ENCODE results near the gene DPP6. TPM values are rescaled to one million over a fixed set of nuclear protein-coding genes. Genes with fewer than 3 reads are reported as not detected.

DPP6 gene
- total RNA-seq, 1 experiment from 2014 or later: not detected

GRCh38 chr7:154575497-154575896 is 523.3 kb downstream of the DPP6 start:
- ATAC-seq (no peak), DNase-seq (no peak)
- no peaks in the 10 kb centered on the region for H3K9me2 ChIP-seq (replicated peaks; ENCODE audit: low read length)
- no peaks in the 10 kb centered on the region for H3K27me3 ChIP-seq (ENCODE audit: low read length)
- 0 out of 2 replicates have a peak, but pooled peaks cover 4% of the 10 kb centered on the region for H3K9me3 ChIP-seq (ENCODE audit: low read length)
- ChIA-PET CTCF (no interaction called here), POLR2A (ENCODE audit: unreplicated experiment) (no interaction called here)
- no peak overlapping the region for H3K27ac ChIP-seq (ENCODE audit: low read length)
- H2AFZ ChIP-seq (ENCODE audit: low read length): no peak overlapping the region
- H3K9ac ChIP-seq (ENCODE audit: low read length): no peak overlapping the region
- BruUV-seq (replicated peaks): no TSS peak
- no peaks in the 10 kb centered on the region for H3F3A ChIP-seq (ENCODE audit: low read length, unreplicated experiment)
- no peak overlapping the region for H3K4me3 ChIP-seq (ENCODE audit: low read length)
- no peaks in the 10 kb centered on the region for H3K79me2 ChIP-seq (ENCODE audit: low read length)
- no peaks in the 10 kb centered on the region for H4K20me1 ChIP-seq (ENCODE audit: low read length)
- H3K4me1 ChIP-seq (ENCODE audit: insufficient read depth, low read length): no peaks in the 10 kb centered on the region
- no peak overlapping the region for H3K4me2 ChIP-seq (ENCODE audit: low read length)
- H3K36me3 ChIP-seq (ENCODE audit: low read depth, low read length): no peaks in the 10 kb centered on the region
- TF ChIP-seq, protein P1, sequence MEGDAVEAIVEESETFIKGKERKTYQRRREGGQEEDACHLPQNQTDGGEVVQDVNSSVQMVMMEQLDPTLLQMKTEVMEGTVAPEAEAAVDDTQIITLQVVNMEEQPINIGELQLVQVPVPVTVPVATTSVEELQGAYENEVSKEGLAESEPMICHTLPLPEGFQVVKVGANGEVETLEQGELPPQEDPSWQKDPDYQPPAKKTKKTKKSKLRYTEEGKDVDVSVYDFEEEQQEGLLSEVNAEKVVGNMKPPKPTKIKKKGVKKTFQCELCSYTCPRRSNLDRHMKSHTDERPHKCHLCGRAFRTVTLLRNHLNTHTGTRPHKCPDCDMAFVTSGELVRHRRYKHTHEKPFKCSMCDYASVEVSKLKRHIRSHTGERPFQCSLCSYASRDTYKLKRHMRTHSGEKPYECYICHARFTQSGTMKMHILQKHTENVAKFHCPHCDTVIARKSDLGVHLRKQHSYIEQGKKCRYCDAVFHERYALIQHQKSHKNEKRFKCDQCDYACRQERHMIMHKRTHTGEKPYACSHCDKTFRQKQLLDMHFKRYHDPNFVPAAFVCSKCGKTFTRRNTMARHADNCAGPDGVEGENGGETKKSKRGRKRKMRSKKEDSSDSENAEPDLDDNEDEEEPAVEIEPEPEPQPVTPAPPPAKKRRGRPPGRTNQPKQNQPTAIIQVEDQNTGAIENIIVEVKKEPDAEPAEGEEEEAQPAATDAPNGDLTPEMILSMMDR (conservative IDR thresholded peaks at IDR 0.05; ENCODE audit: low read depth, low read length): no peak
- no peak for TF ChIP-seq EZH2phosphoT487 (IDR thresholded peaks at IDR 0.05; ENCODE audit: borderline replicate concordance, low read length)
- intact Hi-C loops (cut with micrococcal nuclease): no loop called here

DNA sequence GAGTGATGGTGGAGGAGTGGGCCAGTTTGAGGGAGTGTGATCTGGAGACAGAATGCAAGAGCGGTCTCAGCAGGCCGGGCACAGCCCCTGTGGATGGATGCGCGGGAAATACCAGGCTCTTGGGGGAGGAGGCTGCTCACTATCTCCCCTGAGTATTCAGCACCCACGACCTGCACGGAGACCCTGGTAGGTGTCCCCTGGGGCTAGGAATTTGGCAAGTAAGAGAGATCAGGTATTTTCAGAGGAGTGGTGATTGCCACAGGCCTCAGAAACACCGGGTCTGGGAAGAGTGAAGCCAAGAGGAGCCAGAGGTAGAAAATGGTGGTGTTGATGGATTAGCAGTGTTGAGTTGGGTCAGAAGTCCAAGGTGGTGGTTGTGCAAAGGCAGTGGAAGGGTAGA is 524.4 kb downstream of the DPP6 start:
- Histone ChIP-seq H3K9me2 (replicated peaks; ENCODE audit: low read length) (no peaks in the 10 kb centered on the region), H2AFZ (ENCODE audit: low read length) (no peak overlapping the region), H3K27me3 (ENCODE audit: low read length) (no peaks in the 10 kb centered on the region), H3K9ac (ENCODE audit: low read length) (no peak overlapping the region), H3K79me2 (ENCODE audit: low read length) (no peaks in the 10 kb centered on the region), H3K4me3 (ENCODE audit: low read length) (no peak overlapping the region), H3F3A (ENCODE audit: low read length, unreplicated experiment) (no peaks in the 10 kb centered on the region), H3K9me3 (ENCODE audit: low read length) (0 out of 2 replicates have a peak, but pooled peaks cover 3% of the 10 kb centered on the region), H3K27ac (ENCODE audit: low read length) (no peak overlapping the region), H3K4me2 (ENCODE audit: low read length) (no peak overlapping the region), H3K4me1 (ENCODE audit: insufficient read depth, low read length) (no peaks in the 10 kb centered on the region), H3K36me3 (ENCODE audit: low read depth, low read length) (no peaks in the 10 kb centered on the region), H4K20me1 (ENCODE audit: low read length) (no peaks in the 10 kb centered on the region)
- intact Hi-C loops (cut with micrococcal nuclease): no loop called here
- ATAC-seq: no peak
- no TSS peak for BruUV-seq (replicated peaks)
- ChIA-PET POLR2A (ENCODE audit: unreplicated experiment) (no interaction called here), CTCF (no interaction called here)
- DNase-seq: no peak
- TF ChIP-seq, protein P1 (conservative IDR thresholded peaks at IDR 0.05; ENCODE audit: low read depth, low read length): no peak
- no peak for TF ChIP-seq EZH2 (IDR thresholded peaks at IDR 0.05; ENCODE audit: low read length, unreplicated experiment)

- Histone ChIP-seq H3K4me3 (ENCODE audit: low read length) (no peak overlapping the region), H3K4me1 (ENCODE audit: insufficient read depth, low read length) (no peaks in the 10 kb centered on the region), H3K9me2 (replicated peaks; ENCODE audit: low read length) (no peaks in the 10 kb centered on the region), H3K79me2 (ENCODE audit: low read length) (no peaks in the 10 kb centered on the region), H2AFZ (ENCODE audit: low read length) (no peak overlapping the region), H3K27ac (ENCODE audit: low read length) (no peak overlapping the region), H3K9ac (ENCODE audit: low read length) (no peak overlapping the region), H3K9me3 (ENCODE audit: low read length) (no peaks in the 10 kb centered on the region), H3K27me3 (ENCODE audit: low read length) (no peaks in the 10 kb centered on the region), H3F3A (ENCODE audit: low read length, unreplicated experiment) (no peaks in the 10 kb centered on the region), H3K36me3 (ENCODE audit: low read depth, low read length) (no peaks in the 10 kb centered on the region), H3K4me2 (ENCODE audit: low read length) (no peak overlapping the region), H4K20me1 (ENCODE audit: low read length) (no peaks in the 10 kb centered on the region)
- ChIA-PET POLR2A (ENCODE audit: unreplicated experiment) (no interaction called here), CTCF (no interaction called here)
- ATAC-seq (no peak), DNase-seq (no peak)
- intact Hi-C loops (cut with micrococcal nuclease): no loop called here
- TF ChIP-seq EZH2phosphoT487 (IDR thresholded peaks at IDR 0.05; ENCODE audit: borderline replicate concordance, low read length) (no peak), EZH2 (IDR thresholded peaks at IDR 0.05; ENCODE audit: low read length, unreplicated experiment) (no peak)
- TF ChIP-seq, protein P1 (conservative IDR thresholded peaks at IDR 0.05; ENCODE audit: low read depth, low read length): no peak
- no TSS peak for BruUV-seq (replicated peaks)
Observed at GRCh38 chr7:154577141-154577873, 525.1 kb downstream of the DPP6 start.
